Subcutaneous abdominal adipose tissue (tissue), 5 donors: ENCODE results near the gene APOBEC4.
"Not testable (repeated sequence)": the region's sequence is repeated elsewhere in the genome, so short reads cannot be mapped to it uniquely, and the experiment has no call there.

ENCODE experiments used
- H3K27ac ChIP-seq: one replicate; pipeline ENCODE4 v1.7.0; 2013; ENCODE audit warnings: low read depth, mild to moderate bottlenecking, inconsistent platforms, low read length, moderate library complexity
- H3K27me3 ChIP-seq, 5 donors: one replicate each; pipeline ENCODE4 v1.7.0; 2013; ENCODE audit warnings: low read length in 5 of 5, inconsistent platforms in 1 of 5; ENCODE audit not compliant: control insufficient read depth in 5 of 5, insufficient read depth in 4 of 5
- H3K36me3 ChIP-seq, 5 donors: one replicate each; pipeline ENCODE4 v1.7.0; 2013; ENCODE audit warnings: low read length in 5 of 5; ENCODE audit not compliant: control insufficient read depth in 5 of 5, insufficient read depth in 5 of 5
- H3K4me1 ChIP-seq, 5 donors: one replicate each; pipeline ENCODE4 v1.7.0; 2013; ENCODE audit warnings: low read length in 5 of 5, mild to moderate bottlenecking in 3 of 5, moderate library complexity in 1 of 5; ENCODE audit not compliant: control insufficient read depth in 5 of 5, insufficient read depth in 5 of 5
- H3K4me3 ChIP-seq, 5 donors: one replicate each; pipeline ENCODE4 v1.7.0; 2013; ENCODE audit warnings: low read length in 5 of 5, low read depth in 1 of 5
- H3K9ac ChIP-seq, 5 donors: one replicate each; pipeline ENCODE4 v1.7.0; 2013; ENCODE audit warnings: low read length in 5 of 5, mild to moderate bottlenecking in 4 of 5, moderate library complexity in 3 of 5
- H3K9me3 ChIP-seq, 5 donors: one replicate each; pipeline ENCODE4 v1.7.0; 2013; ENCODE audit warnings: low read length in 5 of 5; ENCODE audit not compliant: control insufficient read depth in 5 of 5
- donor health status: healthy.
- donor health status: healthy.
- donor health status: healthy.
- donor health status: healthy.
- donor health status: healthy.

APOBEC4 gene

GRCh38 chr1:183689762-183690204 is 36.7 kb upstream of the APOBEC4 start:
- Histone ChIP-seq H3K27me3 (no peaks in the 10 kb centered on the region), H3K4me1 (peaks cover 5 to 22% (median 17%) of the 10 kb centered on the region in 5 donors), H3K36me3 (no peaks in the 10 kb centered on the region), H3K9me3 (no peaks in the 10 kb centered on the region), H3K27ac (no peak overlapping the region), H3K4me3 (no peak overlapping the region), H3K9ac (no peak overlapping the region)

- Histone ChIP-seq H3K9ac (no peak overlapping the region), H3K4me1 (peaks cover 0 to 9% (median 4%) of the 10 kb centered on the region in 5 donors), H3K27me3 (no peaks in the 10 kb centered on the region), H3K27ac (no peak overlapping the region), H3K9me3 (no peaks in the 10 kb centered on the region), H3K36me3 (no peaks in the 10 kb centered on the region), H3K4me3 (no peak overlapping the region)
Measured at GRCh38 chr1:183688341-183689060, 35.4 kb upstream of the APOBEC4 start.

GRCh38 chr1:183687546-183688304 is 34.6 kb upstream of the APOBEC4 start:
- H3K9me3 ChIP-seq = no peaks in the 10 kb centered on the region
- H3K36me3 ChIP-seq = no peaks in the 10 kb centered on the region
- no peak overlapping the region for H3K9ac ChIP-seq
- no peak overlapping the region for H3K27ac ChIP-seq
- no peak overlapping the region for H3K4me3 ChIP-seq
- H3K4me1 ChIP-seq = peaks cover 0 to 5% (median 0%) of the 10 kb centered on the region in 5 donors
- no peaks in the 10 kb centered on the region for H3K27me3 ChIP-seq

GRCh38 chr1:183686229-183686628 is 33.1 kb upstream of the APOBEC4 start:
- H3K36me3 ChIP-seq = no peaks in the 10 kb centered on the region
- no peak overlapping the region for H3K9ac ChIP-seq
- no peaks in the 10 kb centered on the region for H3K27me3 ChIP-seq
- peaks cover 0 to 5% (median 0%) of the 10 kb centered on the region in 5 donors for H3K4me1 ChIP-seq
- H3K27ac ChIP-seq = no peak overlapping the region
- no peaks in the 10 kb centered on the region for H3K9me3 ChIP-seq
- H3K4me3 ChIP-seq = no peak overlapping the region

- no peaks in the 10 kb centered on the region for H3K27me3 ChIP-seq
- H3K4me3 ChIP-seq = no peak overlapping the region
- no peaks in the 10 kb centered on the region for H3K9me3 ChIP-seq
- no peaks in the 10 kb centered on the region for H3K36me3 ChIP-seq
- peaks cover 0 to 5% (median 0%) of the 10 kb centered on the region in 5 donors for H3K4me1 ChIP-seq
- H3K9ac ChIP-seq = no peak overlapping the region
- H3K27ac ChIP-seq = no peak overlapping the region
Measured at GRCh38 chr1:183685112-183685713, 32.1 kb upstream of the APOBEC4 start.

- not testable (repeated sequence) for H3K27ac ChIP-seq, H3K9me3 ChIP-seq, H3K27me3 ChIP-seq, H3K4me3 ChIP-seq, H3K4me1 ChIP-seq, H3K9ac ChIP-seq, H3K36me3 ChIP-seq
Measured at GRCh38 chr1:183679363-183679762, 26.2 kb upstream of the APOBEC4 start.

GRCh38 chr1:183678819-183679218 is 25.7 kb upstream of the APOBEC4 start:
- Histone ChIP-seq H3K27ac (no peak overlapping the region), H3K36me3 (no peaks in the 10 kb centered on the region), H3K9me3 (no peaks in the 10 kb centered on the region), H3K4me1 (peaks cover 0 to 11% (median 9%) of the 10 kb centered on the region in 5 donors), H3K4me3 (no peak overlapping the region), H3K9ac (no peak overlapping the region), H3K27me3 (no peaks in the 10 kb centered on the region)

- Histone ChIP-seq H3K9ac (no peak overlapping the region), H3K36me3 (no peaks in the 10 kb centered on the region), H3K9me3 (no peaks in the 10 kb centered on the region), H3K4me3 (no peak overlapping the region), H3K4me1 (peaks cover 0 to 15% (median 12%) of the 10 kb centered on the region in 5 donors), H3K27ac (no peak overlapping the region), H3K27me3 (no peaks in the 10 kb centered on the region)
Measured at GRCh38 chr1:183676586-183677189, 23.6 kb upstream of the APOBEC4 start.

GRCh38 chr1:183675883-183676585 is 22.9 kb upstream of the APOBEC4 start:
- Histone ChIP-seq H3K9ac (no peak overlapping the region), H3K4me1 (peaks cover 0 to 15% (median 12%) of the 10 kb centered on the region in 5 donors), H3K27me3 (no peaks in the 10 kb centered on the region), H3K4me3 (no peak overlapping the region), H3K36me3 (no peaks in the 10 kb centered on the region), H3K9me3 (peaks cover 0 to 5% (median 3%) of the 10 kb centered on the region in 5 donors), H3K27ac (no peak overlapping the region)
